Caco-2 (cell line): ENCODE measurements around the gene CST9. TPM values are rescaled to one million over a fixed set of nuclear protein-coding genes. Genes with fewer than 3 reads are reported as not detected.

Experiments
- BruUV-seq: library from RNA; stranded (reverse); fragments of 400-500 nt; replicated peaks from 2 replicates; lab custom pipeline; 2021; lab: Mats Ljungman, UMichigan
- CTCF ChIA-PET: fragments of 300-600 bp; sonication (Branson Sonifier 250); formaldehyde crosslinking; loops from one replicate; lab custom pipeline; 2022; ENCODE audit warnings: antibody characterized with exemption; lab: Charles Lee
- POLR2A ChIA-PET: fragments of 300-600 bp; sonication (Branson Sonifier 250); formaldehyde crosslinking; loops from one replicate; lab custom pipeline; 2022; ENCODE audit warnings: antibody characterized with exemption; lab: Charles Lee
- DNase-seq, 2 experiments: peaks; one replicate each; pipeline versions ENCODE4 v3.0.0 to v3.0.0-alpha.2; 2020 to 2022
- H3K27me3 ChIP-seq: replicated peaks from 2 replicates; pipeline ENCODE4 v1.6.0; 2011; ENCODE audit warnings: low read length; ENCODE audit not compliant: control insufficient read depth, insufficient read depth
- H3K36me3 ChIP-seq: 2 replicates; pipeline ENCODE4 v1.5.1; 2011; ENCODE audit warnings: low read length; ENCODE audit not compliant: control insufficient read depth, insufficient read depth
- H3K4me1 ChIP-seq: fragments of 250-450 bp; sonication (Bioruptor Pico); 2 replicates; pipeline ENCODE4 v1.5.1; 2020; ENCODE audit warnings: mild to moderate bottlenecking
- H3K4me3 ChIP-seq: 2 replicates; pipeline ENCODE4 v1.5.1; 2011; ENCODE audit warnings: low read depth, mild to moderate bottlenecking, control low read depth, low read length
- H3K9me3 ChIP-seq: fragments of 250-450 bp; sonication (Bioruptor Pico); 2 replicates; pipeline ENCODE4 v1.5.1; 2020; ENCODE audit warnings: mild to moderate bottlenecking, moderate library complexity
- H3K27ac Mint-ChIP-seq: one replicate; pipeline ENCODE4 v1.8.0; 2022; ENCODE audit warnings: mixed read lengths; ENCODE audit not compliant: unreplicated experiment
- H3K27me3 Mint-ChIP-seq: one replicate; pipeline ENCODE4 v1.8.0; 2022; ENCODE audit warnings: mixed read lengths; ENCODE audit not compliant: insufficient read depth, unreplicated experiment
- H3K36me3 Mint-ChIP-seq: one replicate; pipeline ENCODE4 v1.8.0; 2022; ENCODE audit warnings: mild to moderate bottlenecking, mixed read lengths; ENCODE audit not compliant: insufficient read depth, unreplicated experiment
- H3K4me1 Mint-ChIP-seq: one replicate; pipeline ENCODE4 v1.8.0; 2022; ENCODE audit warnings: low read depth, mixed read lengths; ENCODE audit not compliant: unreplicated experiment
- H3K4me3 Mint-ChIP-seq: one replicate; pipeline ENCODE4 v1.8.0; 2022; ENCODE audit warnings: mild to moderate bottlenecking, moderate library complexity, mixed read lengths; ENCODE audit not compliant: unreplicated experiment
- H3K9me3 Mint-ChIP-seq: one replicate; pipeline ENCODE4 v1.8.0; 2022; ENCODE audit warnings: mixed read lengths; ENCODE audit not compliant: unreplicated experiment
- intact Hi-C: fragments of 100-400 bp; cut with micrococcal nuclease; formaldehyde crosslinking; loops from one replicate; pipeline ENCODE4 v1.10.0; 2022; ENCODE audit not compliant: unreplicated experiment
- total RNA-seq: library from RNA; stranded (reverse); gene quantifications from 2 replicates; pipeline ENCODE4 v1.2.3, GENCODE V29; 2022
- TF ChIP-seq, protein P1 (sequence below), 2 experiments: fragments of 200-600 bp in 1 of 2; IDR thresholded peaks; 1 replicate in 1 of 2; 2 replicates in 1 of 2; pipeline versions ENCODE4 v1.5.1 to v1.8.0; 2011 to 2022; ENCODE audit warnings: antibody characterized with exemption in 1 of 2, control low read depth in 1 of 2, inconsistent platforms in 1 of 2, low read depth in 1 of 2, low read length in 1 of 2, mild to moderate bottlenecking in 1 of 2, moderate library complexity in 1 of 2; ENCODE audit not compliant: insufficient read depth in 1 of 2, severe bottlenecking in 1 of 2, unreplicated experiment in 1 of 2

CST9 gene
- total RNA-seq, 1 experiment from 2014 or later, result not detected

DNA sequence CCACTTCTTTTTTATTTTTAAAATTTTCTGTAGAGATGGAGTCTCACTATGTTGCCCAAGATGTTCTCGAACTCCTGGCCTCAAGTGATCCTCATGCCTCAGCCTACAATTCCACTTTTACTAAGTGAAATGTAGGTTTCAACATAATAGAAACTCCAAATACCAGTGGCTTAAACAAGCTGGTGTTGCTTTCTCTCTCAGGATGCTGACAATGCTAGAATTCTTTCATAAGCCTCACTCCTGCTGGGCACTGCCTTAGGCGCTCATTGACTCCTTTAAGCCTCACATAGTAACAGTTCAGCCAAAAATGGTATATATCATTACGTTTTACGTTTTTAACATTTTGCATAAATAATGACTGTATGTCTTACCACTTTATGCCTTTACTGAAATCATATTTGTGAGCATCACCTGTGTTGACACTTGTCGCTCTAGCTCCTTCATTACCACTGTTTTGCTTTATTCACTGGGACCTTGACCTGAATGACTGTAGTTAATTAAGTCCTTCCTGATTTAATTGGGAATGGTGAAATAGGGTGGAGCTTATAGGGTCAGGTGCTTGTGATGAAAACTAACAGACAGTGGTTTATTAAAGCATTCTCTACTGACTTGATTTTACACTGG lies 3.9 kb upstream of the CST9 start:
- Mint-ChIP-seq H3K4me3 (no peak overlapping the region), H3K36me3 (no peaks in the 10 kb centered on the region), H3K27me3 (no peaks in the 10 kb centered on the region), H3K9me3 (no peaks in the 10 kb centered on the region), H3K4me1 (no peaks in the 10 kb centered on the region), H3K27ac (no peak overlapping the region)
- Histone ChIP-seq H3K9me3 (no peaks in the 10 kb centered on the region), H3K36me3 (no peaks in the 10 kb centered on the region), H3K4me3 (no peak overlapping the region), H3K27me3 (no peaks in the 10 kb centered on the region), H3K4me1 (no peaks in the 10 kb centered on the region)
- TF ChIP-seq, protein P1, sequence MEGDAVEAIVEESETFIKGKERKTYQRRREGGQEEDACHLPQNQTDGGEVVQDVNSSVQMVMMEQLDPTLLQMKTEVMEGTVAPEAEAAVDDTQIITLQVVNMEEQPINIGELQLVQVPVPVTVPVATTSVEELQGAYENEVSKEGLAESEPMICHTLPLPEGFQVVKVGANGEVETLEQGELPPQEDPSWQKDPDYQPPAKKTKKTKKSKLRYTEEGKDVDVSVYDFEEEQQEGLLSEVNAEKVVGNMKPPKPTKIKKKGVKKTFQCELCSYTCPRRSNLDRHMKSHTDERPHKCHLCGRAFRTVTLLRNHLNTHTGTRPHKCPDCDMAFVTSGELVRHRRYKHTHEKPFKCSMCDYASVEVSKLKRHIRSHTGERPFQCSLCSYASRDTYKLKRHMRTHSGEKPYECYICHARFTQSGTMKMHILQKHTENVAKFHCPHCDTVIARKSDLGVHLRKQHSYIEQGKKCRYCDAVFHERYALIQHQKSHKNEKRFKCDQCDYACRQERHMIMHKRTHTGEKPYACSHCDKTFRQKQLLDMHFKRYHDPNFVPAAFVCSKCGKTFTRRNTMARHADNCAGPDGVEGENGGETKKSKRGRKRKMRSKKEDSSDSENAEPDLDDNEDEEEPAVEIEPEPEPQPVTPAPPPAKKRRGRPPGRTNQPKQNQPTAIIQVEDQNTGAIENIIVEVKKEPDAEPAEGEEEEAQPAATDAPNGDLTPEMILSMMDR (IDR thresholded peaks at IDR 0.05; ENCODE audit: insufficient read depth in 1 of 2, low read depth in 1 of 2, low read length in 1 of 2, severe bottlenecking in 1 of 2, unreplicated experiment in 1 of 2), result no peak
- intact Hi-C loops, result loop anchor here (10.0 kb wide), 2 partner anchors 65 to 255 kb away; partner anchors contain the start of gene NXT1
- no peak for DNase-seq
- BruUV-seq, result no TSS peak
- ChIA-PET CTCF (no interaction called here), POLR2A (no interaction called here)

DNA sequence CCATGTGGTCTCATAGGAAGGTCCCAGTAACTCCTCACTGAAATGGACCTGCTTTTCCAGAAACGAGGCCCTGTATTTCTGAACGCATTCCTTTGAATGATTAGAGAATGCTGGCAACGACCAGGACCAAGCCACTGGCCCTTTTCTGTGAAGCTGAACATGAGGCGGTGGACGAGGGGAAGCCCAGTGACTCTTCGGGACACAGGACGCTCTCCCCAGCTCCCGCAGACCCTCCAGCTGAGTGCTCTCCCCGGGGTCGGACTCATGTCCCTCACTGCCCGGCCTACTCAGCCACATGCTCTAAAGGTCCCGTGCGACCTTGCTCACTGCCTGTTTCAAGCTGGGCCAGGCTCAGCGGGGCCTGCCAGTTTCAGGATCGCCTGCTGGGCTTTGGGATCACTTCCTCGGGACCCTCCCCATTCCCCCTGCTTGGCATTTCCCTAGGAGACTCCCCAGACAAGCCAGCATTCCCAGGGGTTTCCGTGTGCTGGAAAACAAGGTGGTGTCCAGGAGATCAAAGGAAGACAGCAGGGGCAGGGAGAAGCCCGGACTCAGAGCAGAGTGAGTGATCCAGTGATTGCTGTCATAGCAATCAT lies 2.6 kb upstream of the CST9 start:
- no peak overlapping the region for H3K4me3 ChIP-seq
- Mint-ChIP-seq H3K27me3 (no peaks in the 10 kb centered on the region), H3K27ac (no peak overlapping the region), H3K36me3 (no peaks in the 10 kb centered on the region), H3K4me3 (no peak overlapping the region), H3K9me3 (no peaks in the 10 kb centered on the region), H3K4me1 (no peaks in the 10 kb centered on the region)
- BruUV-seq, result no TSS peak
- intact Hi-C loops, result loop anchor here (10.0 kb wide), 2 partner anchors 64 to 254 kb away; partner anchors contain the start of gene NXT1
- TF ChIP-seq, protein P1 (IDR thresholded peaks at IDR 0.05; ENCODE audit: insufficient read depth in 1 of 2, low read depth in 1 of 2, low read length in 1 of 2, severe bottlenecking in 1 of 2, unreplicated experiment in 1 of 2), result no peak
- CTCF ChIA-PET, result interaction anchor here (0.8 to 1.1 kb wide), 2 partner anchors 163 to 166 kb away, joined by 3 read pairs; no protein-coding TSS in a partner anchor
- no peaks in the 10 kb centered on the region for H3K36me3 ChIP-seq
- POLR2A ChIA-PET, result no interaction called here
- no peaks in the 10 kb centered on the region for H3K9me3 ChIP-seq
- no peaks in the 10 kb centered on the region for H3K4me1 ChIP-seq
- no peaks in the 10 kb centered on the region for H3K27me3 ChIP-seq
- no peak for DNase-seq

DNA sequence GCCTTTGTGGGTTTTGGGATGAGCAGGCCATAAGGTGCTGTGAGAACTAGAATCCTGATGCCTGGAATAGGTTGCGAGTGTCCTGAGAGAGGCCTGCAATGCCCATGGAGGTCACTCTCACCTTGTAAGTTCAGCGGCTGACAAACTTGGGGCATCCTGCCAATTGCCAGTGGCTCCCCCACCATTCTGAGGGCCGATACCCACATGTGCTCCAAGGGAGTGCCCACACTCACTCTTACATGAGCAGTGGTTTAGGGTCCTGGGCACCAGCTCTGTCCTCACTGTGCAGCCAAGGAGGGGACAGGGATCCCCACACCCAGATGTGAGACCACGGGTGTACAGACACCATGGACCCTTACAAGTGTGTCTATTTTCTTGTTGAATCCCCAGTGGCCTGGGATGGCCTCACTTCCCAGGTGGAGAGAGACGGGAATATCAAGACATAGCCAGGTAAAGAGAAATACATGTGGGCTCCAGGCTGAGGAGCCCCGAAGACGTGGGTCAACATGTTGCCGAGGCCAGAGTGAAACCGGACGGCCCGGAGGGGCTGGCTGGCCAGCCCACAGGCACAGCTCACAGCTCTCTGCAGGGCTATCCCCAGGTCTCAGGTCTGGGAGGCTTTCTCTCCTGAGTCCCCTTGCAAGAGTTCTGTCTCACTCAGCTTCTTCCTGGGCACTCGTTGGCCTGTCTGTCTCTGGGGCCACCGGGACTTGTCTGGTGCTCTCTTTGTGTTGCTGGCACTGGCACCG lies 2.0 kb upstream of the CST9 start:
- H3K9me3 Mint-ChIP-seq, result no peaks in the 10 kb centered on the region
- no TSS peak for BruUV-seq
- H3K4me3 ChIP-seq, result no peak overlapping the region
- no peaks in the 10 kb centered on the region for H3K27me3 ChIP-seq
- ChIA-PET POLR2A (no interaction called here), CTCF (interaction anchor here (0.7 to 1.0 kb wide), 2 partner anchors 15 to 166 kb away, joined by 3 to 4 read pairs; no protein-coding TSS in a partner anchor)
- H3K27me3 Mint-ChIP-seq, result no peaks in the 10 kb centered on the region
- no peaks in the 10 kb centered on the region for H3K9me3 ChIP-seq
- H3K4me1 Mint-ChIP-seq, result no peaks in the 10 kb centered on the region
- TF ChIP-seq, protein P1 (IDR thresholded peaks at IDR 0.05; ENCODE audit: insufficient read depth in 1 of 2, low read depth in 1 of 2, low read length in 1 of 2, severe bottlenecking in 1 of 2, unreplicated experiment in 1 of 2), result no peak
- intact Hi-C loops, result loop anchor here (10.0 kb wide), 2 partner anchors 63 to 253 kb away; partner anchors contain the start of gene NXT1
- no peak overlapping the region for H3K4me3 Mint-ChIP-seq
- H3K4me1 ChIP-seq, result no peaks in the 10 kb centered on the region
- DNase-seq, result no peak
- H3K36me3 ChIP-seq, result no peaks in the 10 kb centered on the region
- H3K27ac Mint-ChIP-seq, result no peak overlapping the region
- H3K36me3 Mint-ChIP-seq, result no peaks in the 10 kb centered on the region
